IMR-90 (cell line): ENCODE measurements around the gene A1BG.

Source experiments
- CHD1 ChIP-seq: IDR thresholded peaks from 2 replicates; pipeline ENCODE4 v1.6.1; 2012; ENCODE audit warnings: low read depth, low read length, improper control_type of control experiment
- CTCF ChIP-seq: conservative IDR thresholded peaks from 2 replicates; pipeline ENCODE4 v1.5.1; 2012; ENCODE audit warnings: mild to moderate bottlenecking, low read depth, low read length, improper control_type of control experiment
- POLR2A ChIP-seq: IDR thresholded peaks from 2 replicates; pipeline ENCODE4 v1.6.1; 2012; ENCODE audit warnings: mild to moderate bottlenecking, low read depth, low read length
- RAD21 ChIP-seq: IDR thresholded peaks from 2 replicates; pipeline ENCODE4 v1.6.1; 2012; ENCODE audit warnings: low read length, improper control_type of control experiment

DNA sequence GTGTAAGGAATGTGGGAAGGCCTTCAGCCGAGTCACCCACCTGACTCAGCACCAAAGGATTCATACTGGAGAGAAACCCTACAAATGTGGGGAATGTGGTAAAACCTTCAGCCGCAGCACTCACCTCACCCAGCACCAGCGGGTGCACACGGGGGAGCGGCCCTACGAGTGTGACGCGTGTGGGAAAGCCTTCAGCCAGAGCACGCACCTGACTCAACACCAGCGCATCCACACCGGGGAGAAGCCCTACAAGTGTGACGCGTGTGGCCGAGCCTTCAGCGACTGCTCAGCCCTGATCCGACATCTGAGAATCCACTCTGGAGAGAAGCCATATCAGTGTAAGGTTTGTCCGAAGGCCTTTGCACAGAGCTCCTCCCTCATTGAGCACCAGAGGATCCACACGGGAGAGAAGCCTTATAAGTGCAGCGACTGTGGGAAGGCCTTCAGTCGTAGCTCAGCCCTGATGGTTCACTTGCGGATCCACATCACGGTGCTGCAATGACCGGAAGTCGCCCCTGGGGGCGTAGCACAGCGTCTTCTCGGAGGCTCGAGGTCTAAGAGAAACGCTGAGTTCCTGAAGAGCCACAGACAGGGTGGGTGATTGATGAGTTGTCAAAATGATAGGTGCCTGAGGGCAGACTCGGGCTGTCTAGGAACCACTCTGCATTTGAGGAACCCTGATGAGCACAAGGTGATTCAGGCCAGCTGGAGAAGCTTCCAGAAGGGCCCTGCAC is 14.3 kb downstream of the A1BG start:
- TF ChIP-seq CTCF (no peak), POLR2A (no peak), RAD21 (no peak), CHD1 (no peak)
